ENCODE measurements around the gene VDAC1. TPM values are rescaled to one million over a fixed set of nuclear protein-coding genes. Genes with fewer than 3 reads are reported as not detected.

Gene VDAC1
- total and polyA plus RNA-seq, 10 of the 15 experiments (the other 5 are each of a cell fraction or from before 2014, with no cell fraction given), result 245 to 488 (median 349) TPM

- no peak for TF ChIP-seq E2F8 (IDR thresholded peaks at IDR 0.05; ENCODE audit: low read depth, partially characterized antibody)
- no peak for TF ChIP-seq SRF (IDR thresholded peaks at IDR 0.05; ENCODE audit: low read depth in 2 of 2, low read length in 2 of 2)
- TF ChIP-seq SMC3 (IDR thresholded peaks at IDR 0.05; ENCODE audit: borderline replicate concordance, low read length), result peak; percentile 48; the same call in 1 of the 2 replicates
- TF ChIP-seq GABPA (IDR thresholded peaks at IDR 0.05; ENCODE audit: low read depth), result no peak
- no peak for TF ChIP-seq LARP7 (IDR thresholded peaks at IDR 0.05)
- TF ChIP-seq, protein P1, sequence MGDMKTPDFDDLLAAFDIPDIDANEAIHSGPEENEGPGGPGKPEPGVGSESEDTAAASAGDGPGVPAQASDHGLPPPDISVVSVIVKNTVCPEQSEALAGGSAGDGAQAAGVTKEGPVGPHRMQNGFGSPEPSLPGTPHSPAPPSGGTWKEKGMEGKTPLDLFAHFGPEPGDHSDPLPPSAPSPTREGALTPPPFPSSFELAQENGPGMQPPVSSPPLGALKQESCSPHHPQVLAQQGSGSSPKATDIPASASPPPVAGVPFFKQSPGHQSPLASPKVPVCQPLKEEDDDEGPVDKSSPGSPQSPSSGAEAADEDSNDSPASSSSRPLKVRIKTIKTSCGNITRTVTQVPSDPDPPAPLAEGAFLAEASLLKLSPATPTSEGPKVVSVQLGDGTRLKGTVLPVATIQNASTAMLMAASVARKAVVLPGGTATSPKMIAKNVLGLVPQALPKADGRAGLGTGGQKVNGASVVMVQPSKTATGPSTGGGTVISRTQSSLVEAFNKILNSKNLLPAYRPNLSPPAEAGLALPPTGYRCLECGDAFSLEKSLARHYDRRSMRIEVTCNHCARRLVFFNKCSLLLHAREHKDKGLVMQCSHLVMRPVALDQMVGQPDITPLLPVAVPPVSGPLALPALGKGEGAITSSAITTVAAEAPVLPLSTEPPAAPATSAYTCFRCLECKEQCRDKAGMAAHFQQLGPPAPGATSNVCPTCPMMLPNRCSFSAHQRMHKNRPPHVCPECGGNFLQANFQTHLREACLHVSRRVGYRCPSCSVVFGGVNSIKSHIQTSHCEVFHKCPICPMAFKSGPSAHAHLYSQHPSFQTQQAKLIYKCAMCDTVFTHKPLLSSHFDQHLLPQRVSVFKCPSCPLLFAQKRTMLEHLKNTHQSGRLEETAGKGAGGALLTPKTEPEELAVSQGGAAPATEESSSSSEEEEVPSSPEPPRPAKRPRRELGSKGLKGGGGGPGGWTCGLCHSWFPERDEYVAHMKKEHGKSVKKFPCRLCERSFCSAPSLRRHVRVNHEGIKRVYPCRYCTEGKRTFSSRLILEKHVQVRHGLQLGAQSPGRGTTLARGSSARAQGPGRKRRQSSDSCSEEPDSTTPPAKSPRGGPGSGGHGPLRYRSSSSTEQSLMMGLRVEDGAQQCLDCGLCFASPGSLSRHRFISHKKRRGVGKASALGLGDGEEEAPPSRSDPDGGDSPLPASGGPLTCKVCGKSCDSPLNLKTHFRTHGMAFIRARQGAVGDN (IDR thresholded peaks at IDR 0.05), result no peak
- no peak for TF ChIP-seq ZNF274 (IDR thresholded peaks at IDR 0.05; ENCODE audit: insufficient read depth, insufficient read length)
- no peak for TF ChIP-seq HDGF (IDR thresholded peaks at IDR 0.05)
- TF ChIP-seq CTCF (IDR thresholded peaks at IDR 0.05 in 2 of 3, conservative IDR thresholded peaks at IDR 0.05 in 1 of 3; ENCODE audit: control insufficient read depth in 2 of 3, extremely low read depth in 1 of 3, insufficient read depth in 1 of 3, low read depth in 3 of 3, low read length in 3 of 3), result peak; percentile 76 to 79 (median 78)
- TF ChIP-seq TCF3 (IDR thresholded peaks at IDR 0.05; ENCODE audit: borderline replicate concordance, insufficient read depth, low read depth, low read length), result peak; percentile 72; the same call in 1 of the 2 replicates
- no peak for TF ChIP-seq SP1 (IDR thresholded peaks at IDR 0.05; ENCODE audit: low read depth, low read length)
- no peak for TF ChIP-seq MTA2 (IDR thresholded peaks at IDR 0.05; ENCODE audit: low read depth)
- no peak for TF ChIP-seq POLR2A (IDR thresholded peaks at IDR 0.05; ENCODE audit: low read depth, low read length)
- no peak for TF ChIP-seq EGR1 (IDR thresholded peaks at IDR 0.05; ENCODE audit: borderline replicate concordance in 1 of 2, low read depth in 2 of 2, low read length in 2 of 2)
- no peak for TF ChIP-seq BCL11A (IDR thresholded peaks at IDR 0.05; ENCODE audit: low read depth, low read length)
- no peak for TF ChIP-seq BCL3 (IDR thresholded peaks at IDR 0.05; ENCODE audit: borderline replicate concordance, insufficient read depth, low read depth, low read length, poor library complexity, severe bottlenecking)
- TF ChIP-seq MTA3 (IDR thresholded peaks at IDR 0.05; ENCODE audit: borderline replicate concordance, low read length), result no peak
Measured at GRCh38 chr5:134026521-134027287, 21.9 kb upstream of the VDAC1 start (continued).
